Neuronal stem cell (in vitro differentiated cells): ENCODE measurements around the gene ZNF444.

Experiments used
- DNase-seq: peaks from one replicate; pipeline ENCODE4 v3.0.0-alpha.2; 2013; ENCODE audit warnings: low spot score
- H2AFZ ChIP-seq: one replicate; pipeline ENCODE4 v1.6.1; 2013; ENCODE audit warnings: mild to moderate bottlenecking, low read length, inconsistent platforms
- H2AK5ac ChIP-seq: 2 replicates; pipeline ENCODE4 v1.6.1; 2013; ENCODE audit warnings: low read depth, mild to moderate bottlenecking, inconsistent platforms, low read length, moderate library complexity, mixed read lengths
- H2BK120ac ChIP-seq: 2 replicates; pipeline ENCODE4 v1.6.1; 2013; ENCODE audit warnings: low read depth, mild to moderate bottlenecking, inconsistent platforms, low read length, moderate library complexity, mixed read lengths
- H2BK12ac ChIP-seq: one replicate; pipeline ENCODE4 v1.6.1; 2013; ENCODE audit warnings: low read length, inconsistent platforms
- H2BK15ac ChIP-seq: 2 replicates; pipeline ENCODE4 v1.6.1; 2013; ENCODE audit warnings: mild to moderate bottlenecking, low read length, inconsistent platforms, mixed read lengths
- H2BK5ac ChIP-seq: one replicate; pipeline ENCODE4 v1.6.1; 2013; ENCODE audit warnings: inconsistent platforms, mild to moderate bottlenecking, low read length, moderate library complexity
- H3K14ac ChIP-seq: one replicate; pipeline ENCODE4 v1.6.1; 2013; ENCODE audit warnings: low read length, inconsistent platforms
- H3K18ac ChIP-seq: 2 replicates; pipeline ENCODE4 v1.6.1; 2013; ENCODE audit warnings: low read length, inconsistent platforms
- H3K23ac ChIP-seq: 2 replicates; pipeline ENCODE4 v1.6.1; 2013; ENCODE audit warnings: low read depth, mild to moderate bottlenecking, mixed read lengths, low read length, inconsistent platforms; ENCODE audit not compliant: poor library complexity
- H3K27ac ChIP-seq: replicated peaks from 3 replicates; pipeline ENCODE4 v1.5.1; 2013; ENCODE audit warnings: low read length, inconsistent platforms
- H3K27me3 ChIP-seq, 3 experiments: 2 replicates each; pipeline ENCODE4 v1.6.1; 2013; ENCODE audit warnings: low read length in 3 of 3, mild to moderate bottlenecking in 2 of 3, inconsistent platforms in 1 of 3, low read depth in 1 of 3, mixed read lengths in 1 of 3, moderate library complexity in 1 of 3; ENCODE audit not compliant: control insufficient read depth in 3 of 3, insufficient read depth in 3 of 3
- H3K36me3 ChIP-seq, 2 donors: replicated peaks in 1 of 2; 2 replicates each; pipeline ENCODE4 v1.6.1; 2013; ENCODE audit warnings: low read length in 2 of 2; ENCODE audit not compliant: control insufficient read depth in 2 of 2, insufficient read depth in 2 of 2
- H3K4ac ChIP-seq: 2 replicates; pipeline ENCODE4 v1.6.1; 2013; ENCODE audit warnings: inconsistent platforms, mild to moderate bottlenecking, low read length, moderate library complexity
- H3K4me1 ChIP-seq, 2 donors: 1 replicate in 1 of 2; 2 replicates in 1 of 2; pipeline ENCODE4 v1.6.1; 2013; ENCODE audit warnings: low read length in 2 of 2, low read depth in 1 of 2; ENCODE audit not compliant: control insufficient read depth in 2 of 2, insufficient read depth in 1 of 2
- H3K4me2 ChIP-seq: one replicate; pipeline ENCODE4 v1.6.1; 2013; ENCODE audit warnings: mild to moderate bottlenecking, low read length, inconsistent platforms; ENCODE audit not compliant: insufficient read depth, poor library complexity, severe bottlenecking
- H3K4me3 ChIP-seq, 2 donors: 2 replicates each; pipeline ENCODE4 v1.5.1; 2013; ENCODE audit warnings: low read length in 2 of 2, mild to moderate bottlenecking in 2 of 2, inconsistent platforms in 1 of 2, moderate library complexity in 1 of 2
- H3K79me1 ChIP-seq: one replicate; pipeline ENCODE4 v1.6.1; 2013; ENCODE audit warnings: low read depth, mild to moderate bottlenecking, inconsistent platforms, low read length, moderate library complexity
- H3K9ac ChIP-seq: one replicate; pipeline ENCODE4 v1.6.1; 2013; ENCODE audit warnings: mild to moderate bottlenecking, low read depth, low read length, inconsistent platforms; ENCODE audit not compliant: poor library complexity
- H3K9me3 ChIP-seq, 2 donors: replicated peaks in 1 of 2; 2 replicates each; pipeline versions ENCODE3 to v1.6.1; 2013; ENCODE audit warnings: low read length in 2 of 2, mild to moderate bottlenecking in 2 of 2, inconsistent platforms in 1 of 2, low read depth in 1 of 2, mixed read lengths in 1 of 2, moderate library complexity in 1 of 2; ENCODE audit not compliant: control insufficient read depth in 2 of 2, insufficient read depth in 1 of 2
- H4K8ac ChIP-seq: one replicate; pipeline ENCODE4 v1.6.1; 2013; ENCODE audit warnings: low read depth, mild to moderate bottlenecking, inconsistent platforms, low read length, moderate library complexity
- H4K91ac ChIP-seq: one replicate; pipeline ENCODE4 v1.6.1; 2013; ENCODE audit warnings: low read length, low read depth, mild to moderate bottlenecking, inconsistent platforms; ENCODE audit not compliant: poor library complexity
- WGBS, 2 donors: extraction: QIAGEN DNeasy Blood & Tissue Kit; methylation state at CpG; one replicate each; pipeline ENCODE4 v1.1.7; 2013; ENCODE audit warnings: missing lambda C conversion rate in 2 of 2, mixed read lengths in 1 of 2; ENCODE audit not compliant: insufficient read length in 2 of 2, insufficient replicate concordance in 1 of 2; ENCODE audit errors: extremely low coverage in 2 of 2; 5-methylcytosine and 5-hydroxymethylcytosine counted together

The ZNF444 gene

DNA sequence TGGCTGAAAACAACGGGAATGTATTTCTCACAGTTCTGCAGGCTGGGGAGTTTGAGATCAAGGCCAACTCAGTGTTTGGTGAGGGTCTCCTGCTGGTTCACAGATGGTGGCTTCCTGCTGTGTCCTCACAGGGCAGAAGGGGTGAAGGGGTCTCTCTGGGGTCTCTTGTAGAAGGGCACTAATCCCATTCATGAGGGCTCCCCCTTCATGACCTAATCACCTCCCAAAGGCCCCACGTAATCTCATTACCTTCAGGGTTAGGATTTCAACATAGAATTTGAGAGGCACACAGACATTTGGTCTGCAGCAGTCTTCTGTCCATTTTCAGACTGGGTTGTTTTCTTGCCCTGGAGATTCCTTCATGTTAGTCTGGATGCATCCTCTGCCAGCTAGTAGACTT, 11.6 kb downstream of the ZNF444 start:
- no CpG with 5 or more reads among the region's 2 CpGs for WGBS, 2 donors
- Histone ChIP-seq H3K18ac (no peak overlapping the region), H3K4me2 (no peak overlapping the region), H3K4me3 (no peak overlapping the region), H2AFZ (no peak overlapping the region), H3K4ac (no peak overlapping the region), H2BK12ac (no peak overlapping the region), H3K9me3 (peaks cover 0 to 3% of the 10 kb centered on the region in 2 donors), H3K4me1 (peaks cover 10 to 12% of the 10 kb centered on the region in 2 donors), H3K36me3 (peaks cover 25 to 55% of the 10 kb centered on the region in 2 donors), H3K79me1 (peaks cover 10% of the 10 kb centered on the region), H3K14ac (no peak overlapping the region), H2BK15ac (no peak overlapping the region), H3K23ac (no peak overlapping the region), H2BK5ac (no peak overlapping the region), H4K8ac (no peak overlapping the region), H2AK5ac (no peak overlapping the region), H3K27me3 (no peaks in the 10 kb centered on the region), H3K27ac (peak overlapping the region; percentile 70), H4K91ac (no peak overlapping the region), H2BK120ac (no peak overlapping the region), H3K9ac (no peak overlapping the region)
- DNase-seq, result no peak

DNA sequence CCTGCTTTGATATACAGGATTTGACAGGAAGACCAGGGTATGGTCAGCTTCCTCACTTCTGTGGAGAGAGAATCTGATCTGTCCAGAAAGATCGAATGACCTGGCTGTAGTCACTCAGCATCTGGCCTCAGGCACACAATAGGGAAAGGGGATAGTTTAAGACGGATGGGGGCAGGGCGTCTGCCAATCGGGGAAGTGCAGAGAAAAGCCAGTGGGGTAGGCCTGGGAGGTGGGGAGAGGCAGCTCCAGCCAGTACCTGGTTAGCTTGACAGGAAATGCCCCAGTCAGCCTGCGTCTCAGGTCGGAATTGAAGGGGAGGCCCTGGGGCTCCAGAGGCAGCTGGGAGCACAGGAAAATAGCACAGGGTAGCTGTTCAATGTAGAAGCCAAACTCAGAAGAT, 12.4 kb downstream of the ZNF444 start:
- Histone ChIP-seq H3K4ac (no peak overlapping the region), H3K23ac (no peak overlapping the region), H4K8ac (no peak overlapping the region), H4K91ac (no peak overlapping the region), H3K4me2 (no peak overlapping the region), H2BK120ac (no peak overlapping the region), H3K79me1 (peaks cover 7% of the 10 kb centered on the region), H3K36me3 (peaks cover 26 to 47% of the 10 kb centered on the region in 2 donors), H2AFZ (no peak overlapping the region), H3K27ac (peak overlapping the region; percentile 70), H3K9me3 (peaks cover 0 to 3% of the 10 kb centered on the region in 2 donors), H3K27me3 (no peaks in the 10 kb centered on the region), H2AK5ac (no peak overlapping the region), H2BK12ac (no peak overlapping the region), H3K18ac (no peak overlapping the region), H3K9ac (no peak overlapping the region), H3K14ac (no peak overlapping the region), H2BK5ac (no peak overlapping the region), H3K4me3 (no peak overlapping the region), H2BK15ac (no peak overlapping the region), H3K4me1 (peaks cover 10 to 12% of the 10 kb centered on the region in 2 donors)
- no CpG with 5 or more reads among the region's 6 CpGs for WGBS, 2 donors
- DNase-seq, result no peak

DNA sequence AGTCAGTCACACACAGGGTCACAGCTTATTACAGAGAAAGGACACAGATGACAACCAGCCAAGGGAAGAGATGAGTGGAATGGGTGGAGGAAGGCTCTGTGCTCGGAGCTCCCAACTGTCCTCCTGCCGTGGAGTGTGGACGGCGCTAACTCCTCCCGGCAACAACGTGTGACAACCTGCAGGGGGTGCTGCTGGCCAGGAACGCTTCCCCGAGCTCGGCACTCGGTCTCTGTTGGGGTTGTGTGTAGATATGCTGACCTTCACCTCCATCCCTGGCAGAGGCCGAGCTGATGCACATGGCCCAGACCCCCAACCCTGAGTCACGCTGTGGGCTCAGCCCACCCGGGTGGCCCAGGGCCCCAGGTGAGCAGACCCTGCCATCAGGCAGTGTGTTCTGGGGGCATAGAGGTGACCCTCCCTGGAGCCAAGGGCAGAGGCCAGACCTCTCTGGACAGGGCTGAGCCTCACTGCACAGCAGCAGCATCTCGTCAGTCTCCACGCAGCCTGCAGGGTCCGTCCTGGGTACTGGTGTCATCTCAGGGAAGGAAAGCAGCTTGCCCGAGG, 14.1 kb downstream of the ZNF444 start:
- H4K8ac ChIP-seq, result no peak overlapping the region

DNA sequence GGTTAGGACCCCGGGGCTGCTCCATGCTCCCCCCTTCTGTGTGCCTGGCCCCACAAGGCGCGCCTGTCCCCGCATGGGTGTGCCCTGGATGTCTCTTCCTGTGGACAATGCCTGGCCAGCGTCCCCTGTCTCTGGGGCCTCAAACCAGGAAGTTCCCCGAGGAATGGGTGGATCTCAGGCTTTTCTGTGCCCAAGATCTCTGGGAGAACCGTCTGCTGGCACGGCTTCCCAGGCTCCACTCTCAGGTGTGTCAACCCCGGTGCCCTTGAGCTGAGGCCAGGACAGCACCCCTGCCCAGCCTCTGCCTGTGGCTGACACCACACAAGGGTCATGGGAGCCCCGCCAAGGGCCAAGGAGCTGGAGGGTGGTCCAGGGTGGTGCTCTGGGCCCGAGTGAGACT, 15.7 kb downstream of the ZNF444 start:
- Histone ChIP-seq H4K91ac (no peak overlapping the region), H2AFZ (no peak overlapping the region), H4K8ac (no peak overlapping the region), H2BK120ac (no peak overlapping the region), H3K4me2 (no peak overlapping the region), H3K36me3 (peaks cover 37 to 60% of the 10 kb centered on the region in 2 donors), H3K18ac (no peak overlapping the region), H3K27ac (no peak overlapping the region), H3K79me1 (peaks cover 4% of the 10 kb centered on the region), H2BK15ac (no peak overlapping the region), H3K23ac (peak overlapping the region; percentile 6), H3K9me3 (no peaks in the 10 kb centered on the region), H2BK12ac (no peak overlapping the region), H2AK5ac (no peak overlapping the region), H3K9ac (no peak overlapping the region), H3K14ac (no peak overlapping the region), H3K4ac (no peak overlapping the region), H2BK5ac (no peak overlapping the region), H3K27me3 (no peaks in the 10 kb centered on the region), H3K4me1 (peaks cover 10 to 12% of the 10 kb centered on the region in 2 donors), H3K4me3 (no peak overlapping the region)
- DNase-seq, result no peak
- WGBS, 2 donors, result no CpG with 5 or more reads among the region's 11 CpGs

More for the DNA sequence above, 14.1 kb downstream of the ZNF444 start:
- no CpG with 5 or more reads among the region's 17 CpGs for WGBS, 2 donors
- no peak overlapping the region for H2AK5ac ChIP-seq
- H2BK15ac ChIP-seq, result no peak overlapping the region
- H3K36me3 ChIP-seq, result peaks cover 29 to 50% of the 10 kb centered on the region in 2 donors
- H2BK120ac ChIP-seq, result no peak overlapping the region
- H4K91ac ChIP-seq, result no peak overlapping the region
- H3K4me1 ChIP-seq, result peaks cover 10 to 12% of the 10 kb centered on the region in 2 donors
- H3K79me1 ChIP-seq, result peaks cover 4% of the 10 kb centered on the region
- DNase-seq, result no peak
- no peak overlapping the region for H2BK12ac ChIP-seq
- no peak overlapping the region for H3K4ac ChIP-seq
- H3K27ac ChIP-seq, result no peak overlapping the region
- H3K18ac ChIP-seq, result no peak overlapping the region
- H3K23ac ChIP-seq, result peak overlapping the region; percentile 76
- no peak overlapping the region for H2BK5ac ChIP-seq
- no peak overlapping the region for H3K4me3 ChIP-seq
- no peak overlapping the region for H3K9ac ChIP-seq
- H2AFZ ChIP-seq, result no peak overlapping the region
- H3K27me3 ChIP-seq, result no peaks in the 10 kb centered on the region
- no peak overlapping the region for H3K14ac ChIP-seq
- no peaks in the 10 kb centered on the region for H3K9me3 ChIP-seq
- no peak overlapping the region for H3K4me2 ChIP-seq
